Cardiac fibroblast (primary cell): ENCODE measurements around the gene ISCU.
A peak's percentile ranks its signal among the peaks of the same experiment; 100 is the strongest.

Source experiments
- DNase-seq, 2 donors: peaks; one replicate each; pipeline versions ENCODE4 v3.0.0 to v3.0.0-alpha.2; 2010; ENCODE audit warnings: low read depth in 2 of 2
- H3K4me3 ChIP-seq, 2 donors: replicated peaks in 1 of 2; 1 replicate in 1 of 2; 2 replicates in 1 of 2; pipeline ENCODE4 v1.5.1; 2011; ENCODE audit warnings: low read depth in 2 of 2, low read length in 2 of 2, mild to moderate bottlenecking in 2 of 2, moderate library complexity in 1 of 2
- TF ChIP-seq, protein P1 (sequence below): IDR thresholded peaks from one replicate; pipeline ENCODE4 v1.5.1; 2011; ENCODE audit warnings: low read depth, mild to moderate bottlenecking, low read length, inconsistent platforms

Gene ISCU

GRCh38 chr12:108607981-108608600 is 45.7 kb downstream of the ISCU start:
- DNase-seq, result no peak
- no peak overlapping the region for H3K4me3 ChIP-seq
- TF ChIP-seq, protein P1, sequence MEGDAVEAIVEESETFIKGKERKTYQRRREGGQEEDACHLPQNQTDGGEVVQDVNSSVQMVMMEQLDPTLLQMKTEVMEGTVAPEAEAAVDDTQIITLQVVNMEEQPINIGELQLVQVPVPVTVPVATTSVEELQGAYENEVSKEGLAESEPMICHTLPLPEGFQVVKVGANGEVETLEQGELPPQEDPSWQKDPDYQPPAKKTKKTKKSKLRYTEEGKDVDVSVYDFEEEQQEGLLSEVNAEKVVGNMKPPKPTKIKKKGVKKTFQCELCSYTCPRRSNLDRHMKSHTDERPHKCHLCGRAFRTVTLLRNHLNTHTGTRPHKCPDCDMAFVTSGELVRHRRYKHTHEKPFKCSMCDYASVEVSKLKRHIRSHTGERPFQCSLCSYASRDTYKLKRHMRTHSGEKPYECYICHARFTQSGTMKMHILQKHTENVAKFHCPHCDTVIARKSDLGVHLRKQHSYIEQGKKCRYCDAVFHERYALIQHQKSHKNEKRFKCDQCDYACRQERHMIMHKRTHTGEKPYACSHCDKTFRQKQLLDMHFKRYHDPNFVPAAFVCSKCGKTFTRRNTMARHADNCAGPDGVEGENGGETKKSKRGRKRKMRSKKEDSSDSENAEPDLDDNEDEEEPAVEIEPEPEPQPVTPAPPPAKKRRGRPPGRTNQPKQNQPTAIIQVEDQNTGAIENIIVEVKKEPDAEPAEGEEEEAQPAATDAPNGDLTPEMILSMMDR, result no peak

DNA sequence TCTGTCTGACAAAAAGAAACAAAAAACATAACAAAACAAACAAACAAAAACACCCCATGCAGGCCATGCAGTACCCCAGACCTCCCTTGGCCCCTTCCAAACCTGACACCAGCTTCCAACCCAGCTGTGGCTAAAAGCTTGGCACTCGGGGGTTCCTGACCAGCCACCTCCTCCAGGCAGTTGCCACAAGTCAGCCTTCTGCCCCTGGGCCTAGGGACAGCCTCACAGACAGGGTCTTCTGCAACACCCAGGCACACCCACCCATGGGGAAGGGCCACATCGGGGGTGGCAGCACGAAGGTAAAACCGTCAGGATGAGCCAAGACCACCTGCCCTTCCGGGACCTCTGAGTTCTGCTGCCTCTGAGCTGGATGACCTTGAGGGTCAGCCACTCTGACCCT is 46.2 kb downstream of the ISCU start:
- H3K4me3 ChIP-seq, result no peak overlapping the region
- DNase-seq, result no peak

GRCh38 chr12:108609537-108610335 is 47.3 kb downstream of the ISCU start:
- H3K4me3 ChIP-seq, result no peak overlapping the region
- TF ChIP-seq, protein P1, result no peak
- peak; percentile 85 to 88 for DNase-seq

More for the DNA sequence above, 46.2 kb downstream of the ISCU start:
- TF ChIP-seq, protein P1, result no peak

- no peak overlapping the region for H3K4me3 ChIP-seq
- DNase-seq, result no peak
- TF ChIP-seq, protein P1, result no peak
Measured at GRCh38 chr12:108610336-108610815, 48.0 kb downstream of the ISCU start.

DNA sequence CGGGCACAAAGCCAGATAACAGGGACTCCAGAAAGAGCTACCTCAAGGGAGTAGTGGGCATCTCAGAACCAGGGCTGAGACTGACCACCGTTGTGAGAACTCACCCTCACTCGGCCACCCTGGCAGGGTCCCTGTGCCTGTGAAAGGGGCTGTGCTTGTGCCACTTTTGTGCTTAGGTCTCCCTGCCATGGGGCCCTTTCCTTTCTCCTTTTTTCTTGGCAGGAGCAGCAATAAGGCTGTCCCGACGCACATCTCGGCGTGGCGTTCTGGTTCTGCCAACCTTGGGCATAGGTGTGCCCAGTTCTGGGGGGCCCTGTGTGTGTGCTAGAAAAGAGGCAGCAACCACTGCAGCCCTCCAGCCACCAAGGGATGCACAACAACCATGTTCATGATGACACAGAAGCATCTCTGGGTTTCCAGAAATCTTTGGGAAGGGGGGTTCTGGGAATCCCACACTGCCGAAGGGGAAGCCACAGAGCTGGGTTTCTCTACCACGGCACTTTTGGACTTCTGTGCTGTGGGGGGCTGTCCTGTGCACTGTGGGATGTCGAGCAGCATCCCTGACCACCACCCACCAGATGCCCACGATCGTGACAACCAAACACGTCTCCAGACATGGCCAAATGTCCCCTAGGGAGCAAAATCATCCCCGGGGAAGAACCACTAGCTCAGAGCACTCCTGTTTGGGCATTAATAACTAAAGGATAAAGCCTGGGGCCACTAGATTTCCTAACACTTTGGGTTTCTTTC is 48.6 kb downstream of the ISCU start:
- no peak overlapping the region for H3K4me3 ChIP-seq
- no peak for DNase-seq
- TF ChIP-seq, protein P1, result no peak

DNA sequence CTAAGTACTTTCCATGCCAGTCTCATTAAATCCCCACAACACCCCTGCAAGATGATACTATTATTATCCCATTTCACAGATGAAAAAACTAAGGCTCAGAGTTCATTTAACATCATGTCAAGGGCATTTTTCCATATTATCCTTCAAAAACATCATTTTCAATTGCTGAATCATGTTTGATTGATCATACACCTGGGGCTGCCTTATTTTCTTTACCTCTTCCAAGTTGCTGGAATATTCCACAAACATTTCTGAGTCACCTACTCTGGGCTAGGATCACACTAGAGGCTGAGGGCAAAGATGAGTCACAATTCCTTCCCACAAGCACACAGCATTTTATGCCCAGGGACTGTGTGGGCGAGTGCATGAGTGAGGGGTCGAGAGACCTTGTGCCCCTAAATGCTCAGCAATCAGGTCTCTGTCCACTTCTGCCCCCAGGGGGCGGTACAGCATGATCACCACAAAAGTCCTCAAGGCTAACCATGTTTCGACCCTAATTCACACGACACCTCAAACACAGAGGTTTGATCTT is 49.6 kb downstream of the ISCU start:
- TF ChIP-seq, protein P1, result peak; percentile 39
- peak; percentile 64 to 84 for DNase-seq
- H3K4me3 ChIP-seq, result no peak overlapping the region
